Gastroesophageal sphincter (tissue), 4 donors: ENCODE measurements around the gene BICRA. TPM values are rescaled to one million over a fixed set of nuclear protein-coding genes. Genes with fewer than 3 reads are reported as not detected.

Source experiments
- ATAC-seq: fragments of 150-250 bp; one replicate; pipeline ENCODE4 v1.9.1; 2016; ENCODE audit warnings: mild to moderate bottlenecking, moderate library complexity
- H3K27ac ChIP-seq, 4 donors: fragments of 200-600 bp; sonication (generic) in 3 of 4; 1 replicate in 3 of 4; 2 replicates in 1 of 4; pipeline ENCODE4 v1.5.1; 2016 to 2019
- H3K27me3 ChIP-seq: fragments of 200-600 bp; sonication (generic); one replicate; pipeline ENCODE4 v1.5.1; 2019
- H3K36me3 ChIP-seq, 2 donors: fragments of 200-600 bp; sonication (generic); one replicate each; pipeline ENCODE4 v1.5.1; 2019; ENCODE audit warnings: control low read depth in 1 of 2
- H3K4me1 ChIP-seq, 3 donors: fragments of 200-600 bp; sonication (generic); 1 replicate in 2 of 3; 2 replicates in 1 of 3; pipeline ENCODE4 v1.5.1; 2016 to 2019; ENCODE audit warnings: control low read depth in 2 of 3
- H3K4me3 ChIP-seq, 2 donors: fragments of 200-600 bp; sonication (generic); one replicate each; pipeline ENCODE4 v1.5.1; 2019; ENCODE audit warnings: mild to moderate bottlenecking in 1 of 2, moderate library complexity in 1 of 2
- H3K9me3 ChIP-seq, 3 donors: fragments of 200-600 bp; sonication (generic); one replicate each; pipeline ENCODE4 v1.5.1; 2017 to 2019; ENCODE audit warnings: control low read depth in 2 of 3
- EP300 ChIP-seq: sonication (generic); formaldehyde crosslinking; IDR thresholded peaks from one replicate; pipeline ENCODE4 v1.6.1; 2017; ENCODE audit warnings: antibody characterized with exemption, mild to moderate bottlenecking
- POLR2A ChIP-seq, 2 donors: fragments of 450-650 bp; IDR thresholded peaks; one replicate each; pipeline ENCODE4 v1.6.1; 2017; ENCODE audit warnings: antibody characterized with exemption in 2 of 2, mild to moderate bottlenecking in 2 of 2, moderate library complexity in 1 of 2
- POLR2AphosphoS5 ChIP-seq: sonication (generic); formaldehyde crosslinking; IDR thresholded peaks from one replicate; pipeline ENCODE4 v1.6.1; 2017; ENCODE audit warnings: antibody characterized with exemption
- WGBS, 2 donors: methylation state at CpG; one replicate each; pipeline ENCODE4 v1.1.5; 2018; ENCODE audit warnings: low coverage in 1 of 2; 5-methylcytosine and 5-hydroxymethylcytosine counted together
- total RNA-seq, 4 donors: library from RNA; depleted of rRNA; stranded (reverse); fragments of >200 nt; gene quantifications; one replicate each; pipeline ENCODE4 v1.1.0, GENCODE V29; 2016
- TF ChIP-seq, protein P1 (sequence below), 4 experiments: fragments of 200-600 bp in 2 of 4; fragments of 450-650 bp in 2 of 4; sonication (generic) in 1 of 4; IDR thresholded peaks; one replicate each; pipeline ENCODE4 v1.5.1; 2017 to 2019; ENCODE audit warnings: antibody characterized with exemption in 4 of 4, mild to moderate bottlenecking in 2 of 4, moderate library complexity in 2 of 4

The BICRA gene
- total RNA-seq, 4 donors from 2014 or later = 6.5 to 29.1 (median 11.5) TPM

DNA sequence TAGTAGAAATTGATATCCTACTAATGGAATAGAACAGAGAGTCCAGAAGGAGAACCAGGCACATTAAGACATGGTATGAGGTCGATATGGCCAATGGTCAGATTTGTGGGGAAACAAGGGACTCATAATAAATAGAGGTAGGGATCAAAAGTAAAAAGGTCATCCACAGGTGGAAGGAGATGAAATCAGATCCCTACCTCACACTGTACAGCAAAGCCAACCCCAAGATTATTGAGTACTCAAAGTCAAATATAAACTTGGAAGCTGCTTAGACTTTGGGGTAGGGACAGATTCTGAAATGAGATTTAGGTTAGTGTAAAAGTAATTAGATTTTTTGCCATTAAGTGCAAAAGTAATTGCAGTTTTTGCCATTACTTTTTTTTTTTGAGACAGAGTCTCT, 40.7 kb downstream of the BICRA start:
- Histone ChIP-seq H3K27me3 (no peaks in the 10 kb centered on the region), H3K9me3 (no peaks in the 10 kb centered on the region), H3K4me1 (peaks cover 0 to 31% (median 5%) of the 10 kb centered on the region in 3 donors), H3K4me3 (no peak overlapping the region), H3K27ac (no peak overlapping the region), H3K36me3 (peaks cover 0 to 18% of the 10 kb centered on the region in 2 donors)
- no peak for ATAC-seq
- TF ChIP-seq, protein P1, sequence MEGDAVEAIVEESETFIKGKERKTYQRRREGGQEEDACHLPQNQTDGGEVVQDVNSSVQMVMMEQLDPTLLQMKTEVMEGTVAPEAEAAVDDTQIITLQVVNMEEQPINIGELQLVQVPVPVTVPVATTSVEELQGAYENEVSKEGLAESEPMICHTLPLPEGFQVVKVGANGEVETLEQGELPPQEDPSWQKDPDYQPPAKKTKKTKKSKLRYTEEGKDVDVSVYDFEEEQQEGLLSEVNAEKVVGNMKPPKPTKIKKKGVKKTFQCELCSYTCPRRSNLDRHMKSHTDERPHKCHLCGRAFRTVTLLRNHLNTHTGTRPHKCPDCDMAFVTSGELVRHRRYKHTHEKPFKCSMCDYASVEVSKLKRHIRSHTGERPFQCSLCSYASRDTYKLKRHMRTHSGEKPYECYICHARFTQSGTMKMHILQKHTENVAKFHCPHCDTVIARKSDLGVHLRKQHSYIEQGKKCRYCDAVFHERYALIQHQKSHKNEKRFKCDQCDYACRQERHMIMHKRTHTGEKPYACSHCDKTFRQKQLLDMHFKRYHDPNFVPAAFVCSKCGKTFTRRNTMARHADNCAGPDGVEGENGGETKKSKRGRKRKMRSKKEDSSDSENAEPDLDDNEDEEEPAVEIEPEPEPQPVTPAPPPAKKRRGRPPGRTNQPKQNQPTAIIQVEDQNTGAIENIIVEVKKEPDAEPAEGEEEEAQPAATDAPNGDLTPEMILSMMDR (IDR thresholded peaks at IDR 0.05) = no peak
- TF ChIP-seq EP300 = no peak
- no peak for TF ChIP-seq POLR2A (IDR thresholded peaks at IDR 0.05)
- no peak for TF ChIP-seq POLR2AphosphoS5
- WGBS, 2 donors = 100% methylated on average over 1 of the region's 1 CpG; no CpG with 5 or more reads in 1 of the 2 donors

DNA sequence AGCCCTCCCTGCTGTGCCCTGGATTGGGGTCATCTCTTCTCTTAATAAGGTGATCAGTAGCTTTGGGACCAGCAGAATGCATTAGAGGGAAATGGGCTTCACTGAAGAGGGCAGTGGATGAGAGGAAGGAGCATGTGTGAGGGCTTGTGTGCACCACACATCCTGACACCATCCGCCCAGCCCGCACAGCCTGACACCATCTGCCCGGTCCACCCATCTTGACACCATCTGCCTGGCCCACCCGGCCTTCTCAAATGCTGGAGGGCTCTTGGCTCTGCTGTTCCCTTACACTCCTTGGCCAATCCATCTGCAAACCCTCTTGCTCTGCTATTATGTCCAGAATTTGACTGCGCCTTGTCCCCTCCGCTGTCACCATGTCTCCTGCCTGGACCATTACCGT, 41.8 kb downstream of the BICRA start:
- Histone ChIP-seq H3K4me1 (peaks cover 0 to 19% (median 1%) of the 10 kb centered on the region in 3 donors), H3K36me3 (peaks cover 0 to 18% of the 10 kb centered on the region in 2 donors), H3K27me3 (no peaks in the 10 kb centered on the region), H3K27ac (no peak overlapping the region), H3K9me3 (no peaks in the 10 kb centered on the region), H3K4me3 (no peak overlapping the region)
- 84 to 93% methylated on average over 7 of the region's 7 CpGs for WGBS, 2 donors
- ATAC-seq = no peak
- TF ChIP-seq POLR2A (IDR thresholded peaks at IDR 0.05) (no peak), POLR2AphosphoS5 (no peak), EP300 (no peak)

DNA sequence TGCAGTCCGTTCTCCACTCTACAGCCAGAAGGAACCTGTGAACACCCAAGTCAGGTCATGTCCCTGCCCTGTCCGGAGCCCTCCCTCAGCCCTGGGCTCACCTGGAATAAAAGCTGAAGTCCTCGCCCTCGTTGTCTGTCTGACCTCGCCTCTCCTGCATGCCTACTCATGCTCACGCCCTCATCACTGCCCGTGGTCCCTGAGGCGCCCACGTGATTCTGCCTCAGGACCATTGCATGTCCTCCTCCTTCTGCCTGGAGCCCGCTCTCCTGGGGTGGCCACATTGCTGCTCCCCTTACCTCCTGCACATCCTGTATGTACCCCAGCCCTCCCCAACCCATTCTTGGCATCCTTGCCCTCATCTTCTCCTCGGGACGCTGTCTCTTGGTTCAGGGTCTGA, 42.2 kb downstream of the BICRA start:
- H3K36me3 ChIP-seq = peaks cover 0 to 18% of the 10 kb centered on the region in 2 donors
- 95 to 98% methylated on average over 6 to 12 of the region's 12 CpGs for WGBS, 2 donors
- H3K27me3 ChIP-seq = no peaks in the 10 kb centered on the region
- H3K27ac ChIP-seq = no peak overlapping the region
- H3K4me1 ChIP-seq = peaks cover 0 to 15% (median 0%) of the 10 kb centered on the region in 3 donors
- TF ChIP-seq, protein P1 (IDR thresholded peaks at IDR 0.05) = no peak
- no peak for TF ChIP-seq EP300
- no peak overlapping the region for H3K4me3 ChIP-seq
- no peaks in the 10 kb centered on the region for H3K9me3 ChIP-seq
- ATAC-seq = no peak

DNA sequence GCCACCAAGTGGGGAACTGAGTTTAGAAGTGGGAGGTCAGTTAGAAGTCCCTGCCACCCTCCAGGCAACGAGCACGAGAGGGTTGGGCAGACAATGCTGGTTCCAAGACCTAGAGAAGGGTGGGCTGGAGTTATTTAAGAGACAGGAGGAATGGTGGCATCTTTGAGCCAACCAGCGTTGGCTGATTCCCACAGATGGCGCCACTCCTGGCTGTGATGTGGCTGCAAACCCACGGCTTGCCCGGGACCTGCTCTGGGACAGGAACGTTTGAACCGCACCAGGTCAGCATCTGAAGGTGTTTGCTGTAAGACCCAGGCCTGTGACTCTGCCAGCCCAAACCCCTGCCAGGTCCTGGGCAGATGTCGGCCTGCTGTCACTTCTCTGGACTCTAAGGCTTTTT, 42.8 kb downstream of the BICRA start:
- Histone ChIP-seq H3K4me3 (no peak overlapping the region), H3K4me1 (peaks cover 0 to 11% (median 0%) of the 10 kb centered on the region in 3 donors), H3K36me3 (peaks cover 0 to 18% of the 10 kb centered on the region in 2 donors), H3K9me3 (no peaks in the 10 kb centered on the region), H3K27ac (peak overlapping the region in 1 of 4 donors; percentile 0), H3K27me3 (no peaks in the 10 kb centered on the region)
- no peak for TF ChIP-seq POLR2AphosphoS5
- ATAC-seq = no peak
- 84% methylated on average over 8 of the region's 9 CpGs; no CpG with 5 or more reads in 1 of the 2 donors for WGBS, 2 donors

DNA sequence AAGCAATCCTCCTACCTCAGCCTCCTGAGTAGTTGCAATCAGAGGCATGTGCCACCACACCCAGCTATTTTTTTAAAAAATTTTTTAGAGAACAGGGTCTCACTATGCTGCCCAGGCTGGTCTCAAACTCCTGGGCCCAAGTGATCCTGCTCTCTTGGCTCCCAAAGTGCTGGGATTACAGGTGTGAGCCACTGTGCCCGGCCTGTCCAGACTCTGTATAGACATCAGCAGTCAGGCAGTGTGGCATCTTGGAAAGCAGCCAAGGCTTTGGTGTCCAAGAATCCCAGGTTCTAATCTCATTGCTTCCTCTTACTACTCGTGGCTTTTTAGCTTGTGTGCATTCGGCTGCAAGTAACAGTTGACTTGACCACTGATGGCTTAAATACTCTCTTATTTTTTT, 43.4 kb downstream of the BICRA start:
- no peaks in the 10 kb centered on the region for H3K9me3 ChIP-seq
- no peak for TF ChIP-seq POLR2A (IDR thresholded peaks at IDR 0.05)
- no peak for TF ChIP-seq EP300
- TF ChIP-seq, protein P1 (IDR thresholded peaks at IDR 0.05) = no peak
- no peak for TF ChIP-seq POLR2AphosphoS5
- no peaks in the 10 kb centered on the region for H3K27me3 ChIP-seq
- H3K27ac ChIP-seq = peak overlapping the region in 1 of 4 donors; percentile 0
- WGBS, 2 donors = 65 to 67% methylated on average over 3 of the region's 3 CpGs
- no peak for ATAC-seq
- peaks cover 0 to 18% of the 10 kb centered on the region in 2 donors for H3K36me3 ChIP-seq
- no peak overlapping the region for H3K4me3 ChIP-seq
- H3K4me1 ChIP-seq = peaks cover 0 to 11% (median 0%) of the 10 kb centered on the region in 3 donors

DNA sequence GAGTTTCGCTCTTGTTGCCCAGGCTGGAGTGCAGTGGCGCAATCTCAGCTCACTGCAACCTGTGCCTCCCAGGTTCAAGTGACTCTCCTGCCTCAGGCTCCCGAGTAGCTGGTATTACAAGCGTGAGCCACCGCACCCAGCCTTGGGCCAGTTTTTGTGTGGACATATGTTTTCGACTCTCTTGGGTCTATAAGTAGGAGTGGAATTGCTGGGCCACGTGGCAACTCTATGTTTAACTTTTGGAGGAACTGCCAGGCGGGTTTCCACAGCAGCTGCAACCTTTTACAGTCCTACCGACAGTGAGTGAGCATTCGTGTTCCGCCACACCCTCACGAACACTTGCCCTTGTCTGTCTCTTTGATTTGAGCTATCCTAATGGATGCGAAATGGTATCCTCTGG, 44.9 kb downstream of the BICRA start:
- no peaks in the 10 kb centered on the region for H3K27me3 ChIP-seq
- H3K4me3 ChIP-seq = no peak overlapping the region
- peaks cover 0 to 18% of the 10 kb centered on the region in 2 donors for H3K36me3 ChIP-seq
- TF ChIP-seq EP300 = no peak
- TF ChIP-seq POLR2A (IDR thresholded peaks at IDR 0.05) = no peak
- TF ChIP-seq POLR2AphosphoS5 = no peak
- TF ChIP-seq, protein P1 (IDR thresholded peaks at IDR 0.05) = no peak
- no peak for ATAC-seq
- peaks cover 0 to 22% (median 0%) of the 10 kb centered on the region in 3 donors for H3K4me1 ChIP-seq
- H3K9me3 ChIP-seq = no peaks in the 10 kb centered on the region
- no peak overlapping the region for H3K27ac ChIP-seq
- 87 to 90% methylated on average over 6 to 10 of the region's 13 CpGs for WGBS, 2 donors
